T-helper 22 cell (primary cell): Measurements from ENCODE around the gene MYO5B.

Experiments
- DNase-seq: peaks from one replicate; pipeline ENCODE4 v3.0.0-alpha.2; 2020; ENCODE audit warnings: low read depth

The MYO5B gene

GRCh38 chr18:50188652-50189051, 6.3 kb downstream of the MYO5B start:
- DNase-seq: no peak

DNA sequence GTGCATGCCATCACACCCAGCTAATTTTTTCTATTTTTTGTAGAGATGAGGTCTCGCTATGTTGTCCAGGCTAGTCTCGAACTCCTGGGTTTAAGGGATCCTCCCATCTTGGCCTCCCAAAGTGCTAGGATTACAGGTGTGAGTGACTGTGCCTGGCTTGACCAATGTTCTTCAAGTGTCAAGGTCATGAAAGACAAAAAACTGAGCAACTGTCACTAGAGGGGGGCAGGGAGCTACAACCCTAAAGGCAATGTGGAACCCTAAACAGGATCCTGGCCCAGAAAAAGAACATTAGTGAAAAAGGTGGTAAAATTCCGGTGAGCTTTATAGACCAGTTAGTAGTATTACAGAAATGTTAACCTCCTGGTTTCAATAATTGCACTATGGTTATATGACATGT, 7.3 kb downstream of the MYO5B start:
- DNase-seq: no peak

GRCh38 chr18:50186385-50186784, 8.6 kb downstream of the MYO5B start:
- no peak for DNase-seq

DNA sequence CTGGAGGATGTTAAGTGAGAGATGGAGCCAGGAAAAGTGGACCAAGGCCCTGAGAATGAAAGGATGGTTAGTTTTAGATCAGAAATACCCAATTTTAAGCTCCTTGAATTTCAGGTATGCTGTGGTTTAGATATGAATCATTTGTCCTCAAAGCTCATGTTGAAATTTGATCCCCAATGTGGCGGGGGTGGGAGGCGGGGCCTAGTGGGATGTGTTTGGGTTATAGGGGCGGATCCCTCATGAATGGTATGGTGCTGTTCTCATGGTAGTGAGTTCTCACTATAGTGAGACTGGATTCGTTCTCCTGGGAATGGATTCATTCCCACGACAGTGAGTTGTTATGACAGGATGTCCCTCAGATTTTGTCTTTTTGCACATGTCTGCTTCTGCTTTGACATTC, 11.4 kb downstream of the MYO5B start:
- no peak for DNase-seq

GRCh38 chr18:50182511-50182910, 12.4 kb downstream of the MYO5B start:
- DNase-seq: no peak

DNA sequence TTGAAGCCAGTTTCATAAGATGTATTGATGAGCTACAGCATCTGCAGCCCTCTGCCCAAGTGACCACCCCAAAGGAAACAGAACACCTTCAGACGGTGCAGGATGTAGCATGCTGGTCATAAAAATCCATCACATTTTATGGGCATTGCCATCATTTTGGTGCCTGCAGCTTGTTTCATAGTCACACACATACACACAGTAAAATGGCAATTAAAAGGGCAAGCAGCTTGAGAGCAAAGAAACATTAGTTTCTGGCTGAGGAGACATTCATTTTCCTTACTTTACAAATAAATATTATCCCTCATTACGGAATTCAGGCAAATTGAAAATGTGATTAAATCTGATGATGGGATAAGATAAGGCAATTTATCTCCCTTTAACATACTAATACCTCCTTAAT, 13.4 kb downstream of the MYO5B start:
- DNase-seq: no peak

GRCh38 chr18:50179465-50179864, 15.5 kb downstream of the MYO5B start:
- no peak for DNase-seq

- DNase-seq: no peak
Measured at GRCh38 chr18:50177294-50177992, 17.5 kb downstream of the MYO5B start.

DNA sequence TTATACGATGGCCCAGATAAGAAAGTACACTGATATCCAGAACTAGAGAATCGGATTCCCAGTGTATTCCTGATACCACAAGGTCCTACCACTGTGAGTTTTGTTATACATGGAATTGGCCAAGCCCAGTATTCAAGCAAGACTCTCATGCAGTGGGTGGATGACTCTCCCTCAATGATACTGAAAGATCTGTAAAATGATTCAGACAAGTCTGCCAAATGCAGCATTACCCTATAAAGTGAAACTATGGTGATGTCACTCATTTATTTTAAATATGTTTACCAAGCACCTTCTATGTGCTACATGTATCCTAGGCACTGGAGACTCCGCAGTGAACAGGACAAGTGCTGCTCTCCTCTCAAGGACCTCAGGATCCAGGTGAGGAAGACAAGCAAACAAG, 22.6 kb downstream of the MYO5B start:
- no peak for DNase-seq

DNA sequence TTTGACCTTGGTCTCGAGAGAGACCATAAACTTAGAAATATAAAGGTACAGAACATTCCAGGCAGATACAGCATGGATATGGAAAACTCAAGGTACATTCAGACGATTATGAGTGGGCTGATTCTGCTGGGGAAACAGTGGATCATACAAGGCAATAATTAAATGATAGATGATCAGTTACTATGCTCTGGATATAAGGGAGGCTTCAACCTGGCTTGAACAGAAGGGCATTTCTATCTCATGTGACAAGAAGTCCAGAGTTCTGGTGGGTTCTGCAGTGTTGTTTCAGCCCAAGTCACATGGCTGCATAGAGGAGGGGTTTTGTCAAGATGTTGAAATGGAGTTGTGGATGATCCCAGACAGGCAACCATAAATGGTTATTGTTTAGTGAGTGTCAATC, 23.5 kb downstream of the MYO5B start:
- DNase-seq: no peak

GRCh38 chr18:50170004-50170403, 24.9 kb downstream of the MYO5B start:
- no peak for DNase-seq

DNA sequence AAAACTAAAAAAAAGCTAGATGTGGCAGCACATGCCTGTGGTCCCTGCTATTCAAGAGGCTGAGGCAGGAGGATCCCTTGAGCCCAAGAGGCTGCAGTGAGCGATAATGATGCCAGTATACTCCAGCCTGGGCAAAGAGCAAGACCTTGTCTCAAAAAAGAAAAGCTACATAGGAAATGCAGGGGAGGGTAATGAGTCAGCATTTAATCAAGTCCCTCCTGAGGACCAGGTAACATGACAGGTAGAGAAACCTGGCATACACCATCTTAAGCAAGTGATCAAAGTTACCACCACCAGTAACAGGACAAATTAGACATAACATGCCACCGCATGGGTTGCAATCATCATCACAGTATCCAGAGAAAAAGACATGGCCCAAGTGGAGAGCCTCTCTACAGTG, 25.8 kb downstream of the MYO5B start:
- no peak for DNase-seq

GRCh38 chr18:50167966-50168365, 27.0 kb downstream of the MYO5B start:
- DNase-seq: no peak

DNA sequence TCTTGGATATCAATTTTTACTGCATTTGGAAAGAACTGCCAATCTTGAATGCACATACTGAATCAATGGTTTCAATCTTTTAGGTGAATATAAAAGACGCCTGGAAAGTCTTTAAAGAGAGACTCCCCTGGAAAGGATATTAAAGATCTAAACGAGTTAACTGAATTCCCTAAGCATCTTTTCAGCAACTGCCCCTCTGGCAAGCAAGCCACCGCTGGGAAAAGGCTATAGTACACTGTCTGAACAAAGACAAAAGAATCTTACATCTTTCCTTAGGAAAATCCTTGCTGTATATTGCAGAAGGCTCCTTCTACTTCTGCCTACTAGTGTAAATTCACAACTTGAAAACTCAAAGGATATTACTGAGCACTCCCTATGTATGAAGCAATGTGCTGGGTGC, 28.0 kb downstream of the MYO5B start:
- DNase-seq: no peak

GRCh38 chr18:50163505-50163904, 31.4 kb downstream of the MYO5B start:
- DNase-seq: no peak

GRCh38 chr18:50162486-50163304, 32.3 kb downstream of the MYO5B start:
- no peak for DNase-seq

DNA sequence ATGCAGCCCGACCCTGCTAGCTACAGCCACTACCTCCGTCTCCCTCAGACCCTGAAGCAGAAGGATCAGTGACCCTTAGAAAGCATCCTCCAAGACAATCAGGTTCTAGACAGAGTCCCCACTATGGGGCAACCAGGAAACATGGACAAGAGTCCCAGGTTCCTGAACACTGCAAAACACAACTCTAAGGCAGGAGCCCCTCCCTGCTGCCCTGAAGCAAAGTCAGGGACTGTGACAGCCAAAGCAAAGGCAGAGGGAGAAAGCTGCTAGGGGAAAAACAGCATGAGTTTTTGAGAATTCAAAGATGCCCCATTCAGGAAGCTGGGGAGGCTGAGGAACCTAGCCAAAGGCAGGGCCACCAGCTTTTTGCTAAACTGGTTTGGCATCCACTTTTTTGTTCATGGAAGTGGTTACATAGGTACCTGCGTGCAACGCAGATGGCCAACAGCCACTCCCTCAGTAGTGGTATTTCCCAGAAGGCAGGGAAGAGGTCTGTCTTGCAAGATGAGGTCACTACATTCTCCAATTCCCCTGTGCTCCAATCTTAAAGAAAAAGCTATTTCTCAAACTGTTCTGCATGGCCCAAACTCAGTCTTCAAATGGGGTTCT, 33.2 kb downstream of the MYO5B start:
- no peak for DNase-seq

- DNase-seq: no peak
Measured at GRCh38 chr18:50159654-50160046, 35.3 kb downstream of the MYO5B start.

DNA sequence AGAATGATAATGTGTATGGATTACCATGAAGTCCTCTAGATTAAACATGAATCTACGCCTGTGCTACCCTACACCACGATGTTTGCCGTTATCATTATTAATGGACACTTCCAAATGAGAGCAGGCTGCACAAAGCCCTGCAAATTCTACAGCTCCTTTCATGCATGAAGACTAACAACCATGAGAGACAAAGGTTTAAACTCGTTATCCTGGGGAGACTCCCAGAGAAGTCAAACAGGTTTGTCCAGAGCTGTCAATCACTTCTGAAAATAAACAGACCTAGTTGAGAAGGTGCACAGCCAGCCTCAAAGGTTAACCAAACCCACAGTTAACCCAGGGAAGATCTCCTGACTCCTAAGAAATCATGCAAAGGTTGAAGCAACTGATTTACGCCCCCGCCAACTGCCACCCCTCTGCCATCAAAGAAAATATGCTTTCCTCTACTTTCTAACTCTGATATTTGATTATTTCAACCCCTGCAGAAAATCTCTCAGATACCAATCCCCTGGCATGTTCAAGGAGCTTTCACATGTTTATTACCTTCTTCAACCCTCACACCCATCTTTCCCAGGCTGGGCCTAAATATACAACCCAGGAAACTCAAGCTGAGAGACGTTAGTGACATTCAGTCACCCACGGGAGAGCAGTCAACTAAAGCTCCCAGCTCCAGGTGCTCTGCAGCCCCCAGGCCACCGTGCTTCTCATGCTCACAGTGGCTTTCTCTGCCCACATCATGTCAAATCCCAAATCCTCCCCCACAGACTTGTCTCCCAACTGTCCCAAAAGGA, 35.9 kb downstream of the MYO5B start:
- DNase-seq: no peak

GRCh38 chr18:50155406-50155805, 39.5 kb downstream of the MYO5B start:
- no peak for DNase-seq

- DNase-seq: no peak
Measured at GRCh38 chr18:50154420-50154819, 40.5 kb downstream of the MYO5B start.

DNA sequence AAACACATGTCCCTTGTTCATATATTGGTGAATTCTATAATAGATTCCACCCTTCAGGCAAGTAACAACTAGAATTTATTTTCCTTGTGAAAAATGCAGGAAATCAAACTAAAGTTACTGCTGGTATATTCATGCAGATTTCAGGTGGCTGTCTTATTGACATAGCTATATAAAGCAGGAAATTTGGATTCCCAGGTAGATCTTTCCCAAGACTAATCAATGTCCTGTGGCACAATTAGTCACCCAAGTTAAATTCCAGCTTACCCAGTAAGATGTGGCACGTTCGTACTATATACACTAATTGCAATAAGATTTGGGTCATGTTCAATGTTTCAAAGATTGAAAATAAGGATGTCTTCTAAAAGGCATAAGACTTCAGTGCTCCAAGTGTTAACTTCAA, 42.0 kb downstream of the MYO5B start:
- DNase-seq: no peak

DNA sequence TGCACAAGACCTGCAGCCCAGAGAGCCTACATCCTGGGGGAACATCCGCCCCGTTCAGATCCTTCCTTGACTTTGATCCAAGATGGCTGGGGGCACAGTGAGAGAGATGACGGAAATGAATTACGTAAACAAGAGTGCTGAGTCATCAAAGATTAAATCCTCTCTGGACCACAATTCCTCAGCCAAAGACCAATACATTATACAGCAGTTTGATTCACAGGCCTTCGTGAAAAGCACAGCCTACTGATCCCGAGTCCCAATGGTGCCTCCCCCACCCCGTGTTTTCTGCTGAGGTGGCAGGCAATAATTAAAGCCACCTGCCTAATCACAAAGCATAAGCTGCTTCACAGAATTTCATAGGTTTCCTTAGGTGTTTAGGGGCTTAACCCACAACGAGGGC, 43.0 kb downstream of the MYO5B start:
- no peak for DNase-seq
